GM18508 (cell line): ENCODE measurements around the gene EPSTI1.
"Not testable (repeated sequence)": the region's sequence is repeated elsewhere in the genome, so short reads cannot be mapped to it uniquely, and the experiment has no call there.

Source experiments
- ATAC-seq: cut with Tn5 transposase; IDR thresholded peaks from one replicate; pipeline ENCODE4 v1.9.1; 2021; ENCODE audit warnings: moderate number of reproducible peaks; ENCODE audit not compliant: insufficient read depth, unreplicated experiment

The EPSTI1 gene

GRCh38 chr13:43006893-43007631 lies 15.0 kb upstream of the EPSTI1 start:
- ATAC-seq: no peak

GRCh38 chr13:43005460-43006236 lies 13.6 kb upstream of the EPSTI1 start:
- ATAC-seq: no peak

DNA sequence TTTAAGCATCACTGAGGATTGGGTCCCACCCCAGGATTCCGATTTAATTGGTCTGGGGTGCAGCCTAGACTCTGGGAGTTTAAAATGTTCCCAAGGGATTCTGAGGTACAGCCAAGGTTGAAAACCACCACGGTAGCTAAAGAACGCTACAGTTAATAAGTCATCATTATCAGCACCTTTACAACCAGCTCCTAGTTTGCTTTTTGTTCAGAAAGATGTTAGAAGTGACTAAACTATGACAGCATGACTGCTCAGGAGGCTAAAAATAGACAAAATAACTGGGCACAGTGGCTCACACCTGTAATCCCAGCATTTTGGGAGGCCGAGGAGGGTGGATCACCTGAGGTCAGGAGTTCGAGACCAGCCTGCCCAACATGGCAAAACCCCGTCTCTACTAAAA lies 11.7 kb upstream of the EPSTI1 start:
- ATAC-seq: no peak

- ATAC-seq: no peak
Observed at GRCh38 chr13:43003010-43003409, 11.0 kb upstream of the EPSTI1 start.

- ATAC-seq: no peak
Observed at GRCh38 chr13:43002021-43002420, 10.0 kb upstream of the EPSTI1 start.

- no peak for ATAC-seq
Observed at GRCh38 chr13:43000676-43001075, 8.6 kb upstream of the EPSTI1 start.

GRCh38 chr13:42999491-42999890 lies 7.5 kb upstream of the EPSTI1 start:
- ATAC-seq: no peak

DNA sequence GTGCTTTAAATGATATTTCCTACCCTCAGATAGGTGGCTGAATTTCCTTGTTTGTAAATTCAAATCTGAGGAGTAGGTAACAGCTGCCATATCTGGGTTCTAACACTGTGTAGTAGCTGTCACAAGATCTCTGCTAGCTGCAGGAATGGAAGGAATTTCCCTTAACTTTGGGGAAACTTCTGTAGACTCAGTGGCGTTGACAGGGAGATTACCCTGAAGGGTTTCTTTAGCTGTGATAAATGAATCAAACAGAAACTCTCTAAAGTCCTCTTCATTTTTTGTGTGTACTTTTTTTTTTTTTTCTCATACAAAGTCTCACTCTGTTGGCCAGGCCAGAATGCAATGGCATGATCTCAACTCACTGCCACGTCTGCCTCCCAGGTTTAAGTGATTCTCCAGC lies 5.3 kb upstream of the EPSTI1 start:
- peak; percentile 37 for ATAC-seq

- ATAC-seq: no peak
Observed at GRCh38 chr13:42996584-42996983, 4.5 kb upstream of the EPSTI1 start.

GRCh38 chr13:42994878-42995277 lies 2.8 kb upstream of the EPSTI1 start:
- ATAC-seq: no peak

- no peak for ATAC-seq
Observed at GRCh38 chr13:42992764-42993122, 702 bp upstream of the EPSTI1 start.

DNA sequence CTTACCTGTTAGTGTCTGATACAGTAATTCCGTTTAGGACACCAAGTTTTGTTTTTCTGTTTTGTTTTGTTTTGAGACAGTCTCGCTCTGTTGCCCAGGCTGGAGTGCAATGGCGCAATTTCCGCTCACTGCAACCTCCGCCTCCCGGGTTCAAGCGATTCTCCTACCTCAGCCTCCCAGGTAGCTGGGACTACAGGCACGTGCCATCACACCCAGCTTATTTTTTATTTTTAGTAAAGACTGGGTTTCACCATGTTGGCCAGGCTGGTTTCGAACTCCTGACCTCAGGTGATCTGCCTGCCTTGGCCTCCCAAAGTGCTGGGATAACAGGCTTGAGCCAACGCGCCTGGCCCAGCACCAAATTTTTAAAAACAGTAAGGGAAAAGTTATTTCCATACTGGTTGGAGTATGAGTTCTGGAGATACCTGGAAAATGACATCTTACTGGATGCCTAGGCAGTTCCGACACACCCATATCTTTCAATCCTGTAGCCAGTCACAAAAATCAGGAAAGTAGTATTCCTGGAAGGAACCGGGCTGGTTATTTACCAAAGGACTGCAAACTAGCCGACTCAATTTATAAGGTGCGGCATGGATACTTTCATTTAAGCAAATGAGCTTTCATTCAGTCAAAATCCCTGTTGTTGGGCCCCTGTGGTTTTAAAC lies 676 bp downstream of the EPSTI1 start:
- ATAC-seq: not testable (repeated sequence)

- no peak for ATAC-seq
Observed at GRCh38 chr13:42990291-42991232, 1.5 kb downstream of the EPSTI1 start.

GRCh38 chr13:42986176-42986574 lies 5.9 kb downstream of the EPSTI1 start:
- no peak for ATAC-seq

- ATAC-seq: no peak
Observed at GRCh38 chr13:42985312-42986175, 6.5 kb downstream of the EPSTI1 start.

DNA sequence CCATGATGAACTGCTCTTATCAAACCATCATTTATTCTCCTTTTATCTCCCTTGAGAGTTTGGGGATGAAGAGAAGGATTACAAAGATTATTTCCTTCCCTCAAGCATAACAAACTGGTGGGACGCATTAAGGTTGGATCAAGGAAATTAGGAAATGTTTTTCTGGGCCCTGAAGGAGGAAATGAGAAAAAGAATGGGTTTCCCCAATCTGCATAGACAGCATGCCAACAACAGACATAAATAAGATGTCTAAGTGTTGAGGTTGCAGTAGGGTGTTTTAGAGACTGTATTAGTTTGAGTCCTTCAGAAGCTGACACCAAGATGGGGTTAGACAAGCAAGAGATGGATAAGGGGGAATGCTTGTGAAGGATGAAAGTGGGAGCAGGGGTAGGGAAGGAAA lies 7.3 kb downstream of the EPSTI1 start:
- ATAC-seq: no peak

- no peak for ATAC-seq
Observed at GRCh38 chr13:42984026-42984425, 8.0 kb downstream of the EPSTI1 start.

DNA sequence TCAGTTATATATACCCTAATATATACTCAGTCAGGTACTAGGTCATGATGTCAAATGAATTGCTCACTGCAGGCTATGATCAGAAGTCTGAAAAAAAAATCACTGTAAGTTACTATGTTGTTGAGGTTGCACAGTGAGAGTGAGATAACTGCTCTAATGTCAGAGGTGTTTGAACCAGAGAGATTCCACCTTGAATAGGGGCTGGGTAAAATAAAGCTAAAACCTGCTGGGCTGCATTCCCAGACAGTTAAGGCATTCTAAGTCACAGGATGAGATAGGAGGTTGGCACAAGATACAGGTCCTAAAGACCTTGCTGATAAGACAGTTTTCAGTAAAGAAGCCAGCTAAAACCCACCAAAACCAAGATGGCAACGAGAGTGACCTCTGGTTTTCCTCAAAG lies 10.2 kb downstream of the EPSTI1 start:
- ATAC-seq: no peak

DNA sequence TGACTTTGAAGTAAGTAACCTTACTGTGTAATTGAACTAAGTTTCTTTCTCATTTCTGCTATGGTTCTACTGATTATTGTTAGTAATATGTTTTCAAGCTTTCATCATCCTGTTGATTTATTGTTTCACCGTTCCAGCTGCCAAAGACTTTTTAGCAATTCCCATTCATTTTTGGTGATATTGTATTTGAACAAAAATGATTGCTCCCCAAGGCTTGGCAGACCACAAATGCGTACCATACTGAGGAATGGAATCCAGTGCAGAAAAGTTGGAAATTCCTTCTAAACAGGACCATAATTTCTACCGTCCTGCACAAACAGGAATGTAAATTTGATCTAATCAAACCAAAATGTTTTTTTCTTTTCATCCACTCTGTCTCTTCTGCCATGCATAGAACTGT lies 10.7 kb downstream of the EPSTI1 start:
- ATAC-seq: no peak
